Panc1 (cell line): ENCODE data around the gene ADARB1. TPM values are rescaled to one million over a fixed set of nuclear protein-coding genes. Genes with fewer than 3 reads are reported as not detected.

Experiments used
- ATAC-seq: fragments of 200-7000 bp; cut with Tn5 transposase; 2 replicates; pipeline ENCODE4 v1.9.1; 2020; ENCODE audit warnings: mild to moderate bottlenecking, moderate library complexity
- BruUV-seq: library from RNA; stranded (reverse); fragments of 400-500 nt; replicated peaks from 2 replicates; lab custom pipeline; 2021; lab: Mats Ljungman, UMichigan
- CTCF ChIA-PET: fragments of 300-600 bp; sonication (Branson Sonifier 250); formaldehyde crosslinking; loops from one replicate; lab custom pipeline; 2022; ENCODE audit warnings: antibody characterized with exemption; lab: Charles Lee
- POLR2A ChIA-PET: fragments of 300-600 bp; sonication (Branson Sonifier 250); formaldehyde crosslinking; loops from one replicate; lab custom pipeline; 2022; ENCODE audit warnings: antibody characterized with exemption; lab: Charles Lee
- DNase-seq: peaks from one replicate; pipeline ENCODE4 v3.0.0-alpha.2; 2010; ENCODE audit warnings: low read depth, low spot score
- H3K27ac ChIP-seq: 2 replicates; pipeline ENCODE4 v1.5.1; 2011; ENCODE audit warnings: mild to moderate bottlenecking, low read length, inconsistent platforms
- H3K27me3 ChIP-seq: fragments of 200-500 bp; sonication (Bioruptor generic); 2 replicates; pipeline ENCODE4 v1.6.0; 2014; ENCODE audit warnings: low read length, inconsistent platforms; ENCODE audit not compliant: control insufficient read depth, insufficient read depth
- H3K36me3 ChIP-seq: fragments of 200-500 bp; sonication (Bioruptor generic); 2 replicates; pipeline ENCODE4 v1.5.1; 2014; ENCODE audit warnings: inconsistent platforms, mild to moderate bottlenecking, low read length, moderate library complexity; ENCODE audit not compliant: control insufficient read depth, insufficient read depth
- H3K4me1 ChIP-seq: 2 replicates; pipeline ENCODE4 v1.5.1; 2011; ENCODE audit warnings: inconsistent platforms, mild to moderate bottlenecking, low read length, moderate library complexity; ENCODE audit not compliant: control insufficient read depth, insufficient read depth
- H3K4me3 ChIP-seq, 2 experiments: 2 replicates each; pipeline ENCODE4 v1.5.1; 2011 to 2012; ENCODE audit warnings: low read depth in 2 of 2, low read length in 2 of 2, mild to moderate bottlenecking in 2 of 2, inconsistent platforms in 1 of 2, moderate library complexity in 1 of 2
- H3K9me3 ChIP-seq: fragments of 200-500 bp; sonication (Bioruptor generic); 2 replicates; pipeline ENCODE4 v1.5.1; 2014; ENCODE audit warnings: low read depth, mild to moderate bottlenecking, inconsistent platforms, low read length, moderate library complexity; ENCODE audit not compliant: control insufficient read depth, insufficient read depth
- CTCF ChIP-seq: fragments of 450-650 bp; IDR thresholded peaks from 2 replicates; pipeline ENCODE4 v1.5.1; 2017; ENCODE audit warnings: mild to moderate bottlenecking
- POLR2AphosphoS5 ChIP-seq: IDR thresholded peaks from 2 replicates; pipeline ENCODE4 v1.6.1; 2012; ENCODE audit warnings: mild to moderate bottlenecking, low read depth, low read length, moderate library complexity
- REST ChIP-seq, 2 experiments: IDR thresholded peaks; 2 replicates each; pipeline ENCODE4 v1.6.1; 2011 to 2012; ENCODE audit warnings: low read depth in 2 of 2, control low read depth in 1 of 2, low read length in 1 of 2, mild to moderate bottlenecking in 1 of 2, moderate library complexity in 1 of 2; ENCODE audit not compliant: insufficient read depth in 1 of 2
- SIN3A ChIP-seq: IDR thresholded peaks from 2 replicates; pipeline ENCODE4 v1.6.1; 2012; ENCODE audit warnings: low read depth, mild to moderate bottlenecking, low read length, moderate library complexity, borderline replicate concordance; ENCODE audit not compliant: insufficient read depth
- TCF7L2 ChIP-seq: IDR thresholded peaks from 2 replicates; pipeline ENCODE4 v1.6.1; 2011; ENCODE audit warnings: mild to moderate bottlenecking, low read depth, low read length, inconsistent platforms
- in situ Hi-C: cut with HindIII; loops from 2 replicates; pipeline ENCODE4 v1.10.0; 2016; ENCODE audit warnings: low sequenced_read_pairs, low pct_unique_long_range_greater_than_20kb
- intact Hi-C: fragments of 100-400 bp; cut with micrococcal nuclease; formaldehyde crosslinking; loops from one replicate; pipeline ENCODE4 v1.10.0; 2022; ENCODE audit not compliant: unreplicated experiment
- total RNA-seq: library from RNA; stranded (reverse); gene quantifications from one replicate; pipeline ENCODE4 v1.2.1, GENCODE V29; 2021; ENCODE audit not compliant: unreplicated experiment

The ADARB1 gene
- total RNA-seq, 1 experiment from 2014 or later: 15.0 TPM

GRCh38 chr21:45125357-45125756 is 51.0 kb downstream of the ADARB1 start:
- no peak overlapping the region for H3K4me3 ChIP-seq
- POLR2A ChIA-PET: no interaction called here
- no TSS peak for BruUV-seq
- DNase-seq (no peak), ATAC-seq (no peak)
- H3K9me3 ChIP-seq: no peaks in the 10 kb centered on the region
- in situ Hi-C loops (no loop called here), intact Hi-C loops (no loop called here)
- no peaks in the 10 kb centered on the region for H3K4me1 ChIP-seq
- H3K27ac ChIP-seq: no peak overlapping the region
- CTCF ChIA-PET: interaction anchor here (0.7 kb wide), 1 partner anchor 133 kb away, joined by 3 read pairs; no protein-coding TSS in a partner anchor
- H3K36me3 ChIP-seq: no peaks in the 10 kb centered on the region
- no peaks in the 10 kb centered on the region for H3K27me3 ChIP-seq
- no peak for TF ChIP-seq REST (IDR thresholded peaks at IDR 0.05; ENCODE audit: insufficient read depth in 1 of 2, low read depth in 2 of 2, low read length in 1 of 2)
- no peak for TF ChIP-seq POLR2AphosphoS5
- TF ChIP-seq TCF7L2: no peak
- no peak for TF ChIP-seq CTCF
- no peak for TF ChIP-seq SIN3A

- no peaks in the 10 kb centered on the region for H3K36me3 ChIP-seq
- no peak overlapping the region for H3K4me3 ChIP-seq
- ATAC-seq: no peak
- no peaks in the 10 kb centered on the region for H3K4me1 ChIP-seq
- ChIA-PET CTCF (no interaction called here), POLR2A (no interaction called here)
- DNase-seq: no peak
- intact Hi-C loops: no loop called here
- H3K27ac ChIP-seq: no peak overlapping the region
- BruUV-seq: no TSS peak
- in situ Hi-C loops: no loop called here
- H3K27me3 ChIP-seq: no peaks in the 10 kb centered on the region
- no peaks in the 10 kb centered on the region for H3K9me3 ChIP-seq
- no peak for TF ChIP-seq SIN3A
- TF ChIP-seq POLR2AphosphoS5: no peak
- TF ChIP-seq CTCF: no peak
- TF ChIP-seq TCF7L2: no peak
- no peak for TF ChIP-seq REST (IDR thresholded peaks at IDR 0.05; ENCODE audit: insufficient read depth in 1 of 2, low read depth in 2 of 2, low read length in 1 of 2)
These were observed 51.8 kb downstream of the ADARB1 start for GRCh38 chr21:45126204-45126626.
